Measurements from ENCODE around the gene TNFRSF8.

Gene TNFRSF8

GRCh38 chr1:12063141-12064072, at the start of gene TNFRSF8:
Gene TNFRSF8 (plus strand): TSS chr1:12063303. CDS start chr1:12063599, 296 bp downstream.
- FAIRE-seq (no peak), DNase-seq (ENCODE audit: insufficient read length, low spot score) (no peak)
- no peak for TF ChIP-seq POLR2A (IDR thresholded peaks at IDR 0.05; ENCODE audit: low read depth, low read length)

- TF ChIP-seq POLR2A (IDR thresholded peaks at IDR 0.05; ENCODE audit: low read depth, low read length): no peak
- DNase-seq (ENCODE audit: insufficient read length, low spot score): no peak
- FAIRE-seq: no peak
These were observed 48.7 kb upstream of the TNFRSF8 start for GRCh38 chr1:12014141-12014991.

- FAIRE-seq: no peak
- DNase-seq (ENCODE audit: insufficient read length, low spot score): no peak
- no peak for TF ChIP-seq POLR2A (IDR thresholded peaks at IDR 0.05; ENCODE audit: low read depth, low read length)
These were observed 48.1 kb upstream of the TNFRSF8 start for GRCh38 chr1:12015001-12015491.

GRCh38 chr1:12015499-12015898, 47.6 kb upstream of the TNFRSF8 start:
- FAIRE-seq (no peak), DNase-seq (ENCODE audit: insufficient read length, low spot score) (no peak)
- TF ChIP-seq POLR2A (IDR thresholded peaks at IDR 0.05; ENCODE audit: low read depth, low read length): no peak

GRCh38 chr1:12016182-12016581, 46.9 kb upstream of the TNFRSF8 start:
- no peak for FAIRE-seq
- no peak for TF ChIP-seq POLR2A (IDR thresholded peaks at IDR 0.05; ENCODE audit: low read depth, low read length)
- DNase-seq (ENCODE audit: insufficient read length, low spot score): no peak

- no peak for TF ChIP-seq POLR2A (IDR thresholded peaks at IDR 0.05; ENCODE audit: low read depth, low read length)
- no peak for FAIRE-seq
- DNase-seq (ENCODE audit: insufficient read length, low spot score): no peak
These were observed 43.1 kb upstream of the TNFRSF8 start for GRCh38 chr1:12019858-12020509.

- no peak for TF ChIP-seq POLR2A (IDR thresholded peaks at IDR 0.05; ENCODE audit: low read depth, low read length)
- FAIRE-seq: no peak
- no peak for DNase-seq (ENCODE audit: insufficient read length, low spot score)
These were observed 41.5 kb upstream of the TNFRSF8 start for GRCh38 chr1:12021616-12022015.

GRCh38 chr1:12022036-12022435, 41.1 kb upstream of the TNFRSF8 start:
- DNase-seq (ENCODE audit: insufficient read length, low spot score) (no peak), FAIRE-seq (no peak)
- TF ChIP-seq POLR2A (IDR thresholded peaks at IDR 0.05; ENCODE audit: low read depth, low read length): no peak

GRCh38 chr1:12026586-12026985, 36.5 kb upstream of the TNFRSF8 start:
- no peak for TF ChIP-seq POLR2A (IDR thresholded peaks at IDR 0.05; ENCODE audit: low read depth, low read length)
- FAIRE-seq (no peak), DNase-seq (ENCODE audit: insufficient read length, low spot score) (no peak)

GRCh38 chr1:12028248-12028647, 34.9 kb upstream of the TNFRSF8 start:
- TF ChIP-seq POLR2A (IDR thresholded peaks at IDR 0.05; ENCODE audit: low read depth, low read length): no peak
- DNase-seq (ENCODE audit: insufficient read length, low spot score): no peak
- FAIRE-seq: no peak

- DNase-seq (ENCODE audit: insufficient read length, low spot score): no peak
- TF ChIP-seq POLR2A (IDR thresholded peaks at IDR 0.05; ENCODE audit: low read depth, low read length): no peak
- no peak for FAIRE-seq
These were observed 34.1 kb upstream of the TNFRSF8 start for GRCh38 chr1:12028957-12029511.

GRCh38 chr1:12029720-12030339, 33.3 kb upstream of the TNFRSF8 start:
- FAIRE-seq (no peak), DNase-seq (ENCODE audit: insufficient read length, low spot score) (no peak)
- TF ChIP-seq POLR2A (IDR thresholded peaks at IDR 0.05; ENCODE audit: low read depth, low read length): no peak
